Fibroblast of the aortic adventitia (primary cell): ENCODE data around the gene MYLK2. TPM values are rescaled to one million over a fixed set of nuclear protein-coding genes. Genes with fewer than 3 reads are reported as not detected.

Experiments used
- DNase-seq: peaks from one replicate; pipeline ENCODE4 v3.0.0-alpha.2; 2010; ENCODE audit warnings: low read depth
- H3K4me3 ChIP-seq: 2 replicates; pipeline ENCODE4 v1.5.1; 2011; ENCODE audit warnings: low read depth, mild to moderate bottlenecking, control low read depth, low read length, moderate library complexity
- total RNA-seq: library from RNA; depleted of rRNA; stranded (reverse); fragments of >200 nt; gene quantifications from 2 replicates; pipeline ENCODE4 v1.2.3, GENCODE V29; 2012; ENCODE audit warnings: low replicate concordance
- TF ChIP-seq, protein P1 (sequence below): IDR thresholded peaks from 2 replicates; pipeline ENCODE4 v1.5.1; 2011; ENCODE audit warnings: mild to moderate bottlenecking, low read length, control low read depth, inconsistent platforms; ENCODE audit not compliant: insufficient read depth

MYLK2 gene
- total RNA-seq, 1 donor, result 0.18 TPM

DNA sequence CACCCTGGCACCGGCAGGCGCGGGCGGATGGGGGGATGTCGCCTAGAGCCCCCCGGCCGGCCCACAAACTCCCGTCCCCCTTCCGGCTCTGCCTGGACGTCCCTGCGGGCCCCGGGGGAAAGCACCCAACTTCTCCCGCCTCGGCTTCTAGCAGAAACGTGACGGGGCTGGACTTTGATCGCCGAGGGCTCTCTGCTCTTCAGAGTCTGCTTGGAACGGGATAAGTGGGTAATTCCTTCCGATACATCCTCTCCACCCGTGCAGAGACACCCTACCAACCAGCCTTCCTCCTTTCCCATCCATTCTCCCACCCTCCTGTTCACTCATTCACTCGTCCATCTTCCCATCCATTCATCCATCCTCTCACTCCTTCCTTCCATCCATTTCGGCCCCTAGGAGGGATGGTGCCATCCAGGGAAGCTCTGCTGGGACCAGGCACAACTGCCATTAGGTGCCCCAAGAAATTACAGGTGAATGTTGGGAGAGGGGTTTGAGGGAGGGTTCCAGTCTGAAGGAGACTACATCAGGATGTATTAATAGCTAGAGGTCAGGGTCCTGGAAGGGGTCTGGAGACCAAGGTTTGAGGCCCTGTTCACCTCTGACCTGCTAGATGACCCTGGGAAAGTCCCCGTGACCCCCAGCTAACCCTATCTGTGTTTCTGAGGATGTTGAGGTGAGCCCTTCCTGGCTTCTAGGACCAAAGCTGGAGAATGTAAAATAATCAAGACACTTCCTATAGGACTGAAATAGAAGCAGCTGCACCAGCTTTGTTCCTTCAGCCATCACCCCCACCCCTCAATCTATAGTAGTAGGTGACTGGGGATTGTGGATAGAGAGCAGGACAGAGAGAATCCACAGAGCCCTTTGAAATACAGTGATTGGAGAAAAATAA, 51.8 kb downstream of the MYLK2 start:
- TF ChIP-seq, protein P1, sequence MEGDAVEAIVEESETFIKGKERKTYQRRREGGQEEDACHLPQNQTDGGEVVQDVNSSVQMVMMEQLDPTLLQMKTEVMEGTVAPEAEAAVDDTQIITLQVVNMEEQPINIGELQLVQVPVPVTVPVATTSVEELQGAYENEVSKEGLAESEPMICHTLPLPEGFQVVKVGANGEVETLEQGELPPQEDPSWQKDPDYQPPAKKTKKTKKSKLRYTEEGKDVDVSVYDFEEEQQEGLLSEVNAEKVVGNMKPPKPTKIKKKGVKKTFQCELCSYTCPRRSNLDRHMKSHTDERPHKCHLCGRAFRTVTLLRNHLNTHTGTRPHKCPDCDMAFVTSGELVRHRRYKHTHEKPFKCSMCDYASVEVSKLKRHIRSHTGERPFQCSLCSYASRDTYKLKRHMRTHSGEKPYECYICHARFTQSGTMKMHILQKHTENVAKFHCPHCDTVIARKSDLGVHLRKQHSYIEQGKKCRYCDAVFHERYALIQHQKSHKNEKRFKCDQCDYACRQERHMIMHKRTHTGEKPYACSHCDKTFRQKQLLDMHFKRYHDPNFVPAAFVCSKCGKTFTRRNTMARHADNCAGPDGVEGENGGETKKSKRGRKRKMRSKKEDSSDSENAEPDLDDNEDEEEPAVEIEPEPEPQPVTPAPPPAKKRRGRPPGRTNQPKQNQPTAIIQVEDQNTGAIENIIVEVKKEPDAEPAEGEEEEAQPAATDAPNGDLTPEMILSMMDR, result no peak
- no peak for DNase-seq
- peak overlapping the region; percentile 5 for H3K4me3 ChIP-seq

DNA sequence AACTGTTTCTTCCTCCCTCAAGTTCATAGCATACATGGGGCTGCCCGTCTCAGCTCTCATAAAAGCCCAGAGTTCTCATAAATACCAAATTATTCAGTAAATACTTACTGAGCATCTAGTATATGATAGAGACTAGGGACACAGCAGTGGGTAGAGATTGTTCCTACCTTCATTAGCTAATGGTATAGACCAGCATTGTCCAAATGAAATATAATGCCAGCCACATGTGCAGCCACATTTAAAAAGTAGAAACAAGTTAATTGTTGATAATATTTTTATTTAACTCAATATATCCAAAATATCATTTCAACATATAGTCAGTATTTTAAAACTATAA, 52.4 kb downstream of the MYLK2 start:
- DNase-seq, result no peak
- no peak overlapping the region for H3K4me3 ChIP-seq
- TF ChIP-seq, protein P1, result no peak

DNA sequence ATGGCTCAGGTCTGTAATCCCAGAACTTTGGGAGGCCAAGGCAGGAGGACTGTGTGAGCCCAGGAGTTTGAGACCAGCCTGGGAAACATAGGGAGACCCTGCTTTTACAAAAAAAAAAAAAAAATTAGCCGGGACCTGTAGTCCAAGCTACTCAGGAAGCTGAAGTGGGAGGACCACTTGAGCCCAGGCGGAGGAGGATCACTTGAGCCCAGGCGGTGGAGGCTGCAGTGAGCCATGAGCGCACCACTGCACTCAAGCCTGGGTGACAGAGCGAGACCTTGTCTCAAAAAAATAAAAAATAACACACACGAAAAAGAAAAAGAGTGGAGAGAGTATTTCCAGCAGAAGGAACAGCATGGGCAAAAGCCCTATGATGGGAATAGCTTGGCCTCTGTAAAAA, 53.2 kb downstream of the MYLK2 start:
- no peak overlapping the region for H3K4me3 ChIP-seq
- TF ChIP-seq, protein P1, result no peak
- no peak for DNase-seq

DNA sequence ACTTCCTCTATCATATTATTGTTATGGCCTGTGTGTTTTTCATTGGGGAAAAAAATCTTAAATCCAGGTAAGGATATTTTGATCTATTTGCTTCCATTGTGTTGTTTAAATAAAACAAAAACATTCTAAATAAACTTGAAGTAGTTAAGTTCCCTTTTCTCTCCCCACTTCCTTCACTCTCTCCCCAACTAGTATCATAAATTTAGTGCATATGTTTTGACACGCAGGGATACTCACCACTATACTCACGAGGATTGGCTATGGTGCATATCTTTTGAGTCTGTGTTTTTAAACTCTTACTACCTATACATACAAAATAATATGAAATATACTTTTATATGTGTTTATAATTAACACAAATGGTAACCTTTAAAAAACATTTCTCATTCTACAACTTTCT, 56.5 kb downstream of the MYLK2 start:
- H3K4me3 ChIP-seq, result no peak overlapping the region
- TF ChIP-seq, protein P1, result no peak
- DNase-seq, result no peak

DNA sequence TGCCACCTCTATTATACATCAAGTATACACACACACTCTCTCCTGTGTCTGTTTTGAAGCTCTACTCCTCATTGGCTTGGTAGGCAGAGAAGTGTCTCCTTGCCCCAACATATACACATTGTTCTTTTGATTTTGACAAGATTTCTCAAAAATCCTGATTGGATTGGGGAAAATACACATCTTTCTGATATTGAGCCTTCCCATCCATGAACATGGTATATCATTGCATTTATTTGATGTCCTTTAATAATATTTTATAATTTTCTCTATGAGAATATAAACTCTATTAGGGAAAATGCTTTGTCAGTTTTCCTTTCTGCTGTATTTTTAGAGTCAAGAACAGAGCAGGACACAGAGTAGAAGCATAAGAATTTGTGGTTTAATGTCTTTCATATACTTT, 58.5 kb downstream of the MYLK2 start:
- TF ChIP-seq, protein P1, result no peak
- no peak overlapping the region for H3K4me3 ChIP-seq
- DNase-seq, result no peak

DNA sequence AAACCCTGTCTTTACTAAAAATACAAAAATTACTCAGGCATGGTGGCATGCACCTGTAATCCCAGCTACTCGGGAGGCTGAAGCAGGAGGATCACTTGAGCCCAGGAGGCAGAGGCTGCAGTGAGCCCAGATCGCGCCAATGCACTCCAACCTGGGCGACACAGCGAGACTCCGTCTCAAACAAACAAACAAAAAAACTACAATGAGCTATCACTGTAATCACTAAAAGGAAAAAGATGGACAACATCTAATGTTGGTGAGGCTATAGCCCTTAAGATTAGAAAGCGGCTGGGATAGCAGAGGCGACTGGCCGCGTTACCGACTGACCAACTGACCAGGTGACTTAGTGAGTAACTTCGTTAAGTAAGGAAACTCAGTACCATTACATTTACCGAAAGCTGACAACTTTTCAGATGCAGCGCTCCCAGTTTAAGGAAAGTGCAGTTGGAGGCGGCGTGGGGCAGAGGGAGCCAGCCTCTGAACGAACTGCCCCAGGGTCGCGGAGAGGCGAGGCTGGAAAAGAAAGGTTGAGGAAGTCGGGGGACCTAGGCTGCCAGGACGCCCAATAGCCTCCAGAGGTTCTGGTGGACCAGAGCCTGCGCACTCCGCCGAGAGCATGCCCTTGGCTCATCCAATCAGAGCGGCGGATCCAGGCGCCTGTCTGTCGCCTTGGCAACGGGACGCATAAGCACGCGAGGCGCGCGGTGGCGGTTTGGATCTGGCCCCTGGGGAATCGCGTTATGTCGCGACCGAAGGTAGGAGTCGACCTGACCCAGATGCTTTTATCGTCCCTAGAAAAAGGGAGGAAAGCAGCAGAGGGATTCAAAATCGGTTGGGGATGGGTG, 60.2 kb downstream of the MYLK2 start:
- TF ChIP-seq, protein P1, result peak; percentile 9
- peak overlapping the region; percentile 79 for H3K4me3 ChIP-seq
- DNase-seq, result peak; percentile 92
